ENCODE data around the gene SNN. TPM values are rescaled to one million over a fixed set of nuclear protein-coding genes. Genes with fewer than 3 reads are reported as not detected.

SNN gene
- total and polyA plus RNA-seq, 2 experiments from 2014 or later, result 5.4 to 5.9 TPM

DNA sequence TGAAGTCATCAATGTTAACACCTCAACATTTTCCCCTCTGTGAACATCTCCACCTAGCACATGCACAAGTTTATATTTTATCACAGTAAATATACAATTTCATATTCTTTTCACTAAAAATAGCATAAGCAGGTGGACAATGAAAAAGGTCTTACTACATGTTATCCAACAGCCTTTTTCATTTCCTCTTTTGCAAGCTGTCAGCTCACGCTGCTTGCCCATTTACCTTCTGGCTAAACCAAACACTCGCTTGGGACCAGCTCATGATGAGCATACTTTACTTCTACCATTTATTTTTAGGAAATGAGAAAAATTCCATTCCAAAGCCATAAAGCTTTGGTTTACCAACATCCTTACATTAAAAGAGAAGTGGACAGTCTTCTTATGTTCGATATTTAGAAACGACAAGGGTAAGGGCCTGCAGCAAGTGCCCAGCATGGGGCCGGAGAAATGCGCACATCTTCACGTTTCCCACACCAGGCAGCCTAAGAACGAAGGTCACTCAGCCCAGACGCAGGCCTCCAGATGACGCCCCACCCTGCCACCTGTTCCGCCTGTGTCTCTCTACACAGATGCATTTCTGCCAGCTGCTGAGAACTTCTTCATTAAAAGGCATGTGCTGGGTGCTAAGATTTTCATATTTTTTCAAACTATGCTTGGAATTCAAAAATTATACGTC, 13.9 kb downstream of the SNN start:
- H3K4me2 ChIP-seq (ENCODE audit: unreplicated experiment), result no peak overlapping the region
- WGBS, 2 experiments (ENCODE audit: low coverage in 1 of 2, low lambda C conversion rate in 2 of 2, missing lambda C conversion rate in 2 of 2), result 75 to 81% methylated on average over 12 of the region's 12 CpGs
- in situ Hi-C loops (cut with MboI), result loop anchor here (25.0 kb wide), 1 partner anchor 720 kb away; no protein-coding TSS in a partner anchor

DNA sequence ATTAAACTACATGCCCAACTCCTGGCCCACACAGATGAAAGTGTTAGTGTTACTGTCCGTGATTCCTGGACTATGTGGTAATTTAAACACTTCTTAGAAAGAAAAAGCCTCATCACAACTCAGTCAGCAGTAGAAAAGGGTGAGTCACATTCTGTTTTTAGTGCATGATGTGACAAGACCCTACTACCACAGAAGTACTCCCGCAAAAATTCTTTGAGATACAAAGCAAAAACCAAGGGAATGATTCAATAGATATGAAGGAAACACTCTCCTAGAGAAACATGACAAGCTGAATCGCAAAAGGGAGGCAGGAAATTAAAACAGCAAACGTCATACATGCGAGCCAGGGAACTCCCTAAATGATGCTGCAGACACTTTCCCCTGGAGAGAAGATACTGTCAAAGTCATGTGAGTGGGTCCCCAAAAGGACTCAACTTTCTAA, 14.4 kb downstream of the SNN start:
- in situ Hi-C loops (cut with MboI), result loop anchor here (25.0 kb wide), 1 partner anchor 720 kb away; no protein-coding TSS in a partner anchor
- H3K9ac ChIP-seq, result peak overlapping the region; percentile 54

More for the DNA sequence above, 13.9 kb downstream of the SNN start:
- Histone ChIP-seq H4K20me1 (ENCODE audit: insufficient read depth) (peaks cover 11% of the 10 kb centered on the region; the same call in 1 of the 2 replicates), H3K27ac (peak overlapping the region; percentile 81), H3K9me3 (ENCODE audit: low read depth) (no peaks in the 10 kb centered on the region), H3K36me3 (ENCODE audit: low read depth) (peaks cover 39% of the 10 kb centered on the region), H3K79me2 (ENCODE audit: insufficient read depth) (peaks cover 28% of the 10 kb centered on the region), H3K4me3 (no peak overlapping the region), H3F3A (ENCODE audit: insufficient read depth) (peaks cover 50% of the 10 kb centered on the region), H2AFZ (no peak overlapping the region), H3K27me3 (replicated peaks; ENCODE audit: insufficient read depth) (no peaks in the 10 kb centered on the region), H3K9me2 (ENCODE audit: insufficient read depth) (no peaks in the 10 kb centered on the region), H3K4me1 (ENCODE audit: insufficient read depth) (peaks cover 30% of the 10 kb centered on the region), H3K9ac (peak overlapping the region; percentile 20; the same call in 1 of the 2 replicates)
- TF ChIP-seq EZH2 (IDR thresholded peaks at IDR 0.05; ENCODE audit: insufficient read depth, poor library complexity, severe bottlenecking) (no peak), EZH2phosphoT487 (IDR thresholded peaks at IDR 0.05; ENCODE audit: insufficient read depth, low read depth) (no peak)
- DNase-seq, result no peak

DNA sequence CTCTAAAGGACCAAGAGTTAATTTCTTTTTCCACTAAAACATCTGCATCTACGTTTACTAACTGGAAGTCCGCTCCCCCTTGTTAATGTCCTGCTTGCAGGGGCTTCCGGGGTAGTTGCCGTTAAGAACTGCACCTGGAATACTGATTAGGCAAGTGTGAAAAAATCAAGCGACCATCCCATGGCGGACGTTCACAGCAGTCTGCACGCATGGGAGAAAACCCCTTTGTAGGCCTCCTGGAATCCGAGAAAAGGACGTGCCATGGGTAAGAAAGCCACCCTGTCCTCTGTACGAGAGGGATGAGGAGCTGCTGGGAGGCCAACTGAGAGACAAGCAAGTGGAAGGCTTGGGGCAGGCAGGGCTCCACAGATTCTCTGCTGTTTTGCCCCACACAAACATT, 14.9 kb downstream of the SNN start:
- peak overlapping the region; percentile 28 for H3K4me2 ChIP-seq (ENCODE audit: unreplicated experiment)
- H3F3A ChIP-seq (ENCODE audit: insufficient read depth), result peaks cover 59% of the 10 kb centered on the region
- no peak overlapping the region for H3K4me3 ChIP-seq
- no peaks in the 10 kb centered on the region for H3K27me3 ChIP-seq (replicated peaks; ENCODE audit: insufficient read depth)
- 84 to 88% methylated on average over 11 of the region's 11 CpGs for WGBS, 2 experiments (ENCODE audit: low coverage in 1 of 2, low lambda C conversion rate in 2 of 2, missing lambda C conversion rate in 2 of 2)
- H4K20me1 ChIP-seq (ENCODE audit: insufficient read depth), result peaks cover 11% of the 10 kb centered on the region; the same call in 1 of the 2 replicates
- DNase-seq, result no peak
- peaks cover 49% of the 10 kb centered on the region for H3K36me3 ChIP-seq (ENCODE audit: low read depth)
- no peaks in the 10 kb centered on the region for H3K9me3 ChIP-seq (ENCODE audit: low read depth)
- in situ Hi-C loops (cut with MboI), result loop anchor here (25.0 kb wide), 1 partner anchor 721 kb away; no protein-coding TSS in a partner anchor
- H3K9me2 ChIP-seq (ENCODE audit: insufficient read depth), result no peaks in the 10 kb centered on the region
- no peak overlapping the region for H2AFZ ChIP-seq
- peaks cover 30% of the 10 kb centered on the region for H3K4me1 ChIP-seq (ENCODE audit: insufficient read depth)
- H3K27ac ChIP-seq, result peak overlapping the region; percentile 81
- TF ChIP-seq EZH2 (IDR thresholded peaks at IDR 0.05; ENCODE audit: insufficient read depth, poor library complexity, severe bottlenecking), result no peak
- TF ChIP-seq EZH2phosphoT487 (IDR thresholded peaks at IDR 0.05; ENCODE audit: insufficient read depth, low read depth), result no peak
- H3K79me2 ChIP-seq (ENCODE audit: insufficient read depth), result peaks cover 31% of the 10 kb centered on the region
- H3K9ac ChIP-seq, result peak overlapping the region; percentile 54

More for the DNA sequence above, 14.4 kb downstream of the SNN start:
- 1 to 3% methylated on average over 5 of the region's 5 CpGs for WGBS, 2 experiments (ENCODE audit: low coverage in 1 of 2, low lambda C conversion rate in 2 of 2, missing lambda C conversion rate in 2 of 2)
- H3K4me2 ChIP-seq (ENCODE audit: unreplicated experiment), result peak overlapping the region; percentile 28
- no peak for TF ChIP-seq EZH2phosphoT487 (IDR thresholded peaks at IDR 0.05; ENCODE audit: insufficient read depth, low read depth)
- H3K36me3 ChIP-seq (ENCODE audit: low read depth), result peaks cover 45% of the 10 kb centered on the region
- DNase-seq, result peak; percentile 95
- peaks cover 56% of the 10 kb centered on the region for H3F3A ChIP-seq (ENCODE audit: insufficient read depth)
- H3K27ac ChIP-seq, result peak overlapping the region; percentile 81
- peaks cover 28% of the 10 kb centered on the region for H3K79me2 ChIP-seq (ENCODE audit: insufficient read depth)
- H3K9me3 ChIP-seq (ENCODE audit: low read depth), result no peaks in the 10 kb centered on the region
- no peak overlapping the region for H2AFZ ChIP-seq
- no peak overlapping the region for H3K4me3 ChIP-seq
- no peaks in the 10 kb centered on the region for H3K27me3 ChIP-seq (replicated peaks; ENCODE audit: insufficient read depth)
- H3K4me1 ChIP-seq (ENCODE audit: insufficient read depth), result peaks cover 30% of the 10 kb centered on the region
- no peaks in the 10 kb centered on the region for H3K9me2 ChIP-seq (ENCODE audit: insufficient read depth)
- H4K20me1 ChIP-seq (ENCODE audit: insufficient read depth), result peaks cover 11% of the 10 kb centered on the region; the same call in 1 of the 2 replicates

DNA sequence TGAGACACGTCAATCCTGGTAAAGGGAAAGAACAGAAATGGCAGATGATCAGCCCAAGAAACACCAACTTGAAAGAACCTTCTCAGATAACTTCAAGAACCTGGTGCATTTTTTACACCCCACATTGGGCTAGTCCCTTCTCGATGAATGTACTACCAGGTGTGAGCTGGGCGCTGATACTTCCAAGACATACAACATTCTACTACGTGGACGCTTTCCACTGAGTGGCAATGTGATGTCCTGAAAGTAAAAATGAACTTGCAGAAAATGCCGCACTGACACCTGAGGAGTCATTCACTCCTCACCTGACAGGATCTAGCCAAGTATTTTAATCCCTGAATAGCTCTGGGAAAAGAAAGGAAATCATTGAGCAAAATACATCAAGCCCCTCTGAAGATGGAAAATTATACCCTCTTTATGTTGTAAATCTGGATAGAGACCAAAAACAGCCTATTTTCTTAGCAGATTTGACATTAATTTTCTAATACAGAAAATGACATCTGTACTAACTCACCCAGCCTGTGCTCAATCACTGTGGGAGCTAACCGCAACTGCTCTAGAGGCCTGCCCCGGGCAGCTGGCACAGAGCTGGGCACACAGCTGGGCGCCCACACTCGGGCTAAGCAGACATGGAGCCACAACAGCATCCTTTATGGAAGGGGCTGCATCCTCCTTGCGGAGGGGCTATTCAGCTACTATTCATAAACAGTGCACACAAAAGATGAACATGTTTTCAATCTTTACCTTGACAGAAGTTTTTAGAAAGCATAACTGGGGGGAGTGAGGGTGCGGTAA, 16.2 kb downstream of the SNN start:
- Histone ChIP-seq H3K9ac (no peak overlapping the region), H3K4me2 (ENCODE audit: unreplicated experiment) (no peak overlapping the region), H3K27me3 (replicated peaks; ENCODE audit: insufficient read depth) (no peaks in the 10 kb centered on the region), H3F3A (ENCODE audit: insufficient read depth) (peaks cover 56% of the 10 kb centered on the region), H3K9me3 (ENCODE audit: low read depth) (no peaks in the 10 kb centered on the region), H3K36me3 (ENCODE audit: low read depth) (peaks cover 51% of the 10 kb centered on the region; the same call in 1 of the 2 replicates), H3K9me2 (ENCODE audit: insufficient read depth) (no peaks in the 10 kb centered on the region), H3K4me3 (no peak overlapping the region), H4K20me1 (ENCODE audit: insufficient read depth) (peaks cover 11% of the 10 kb centered on the region), H2AFZ (no peak overlapping the region), H3K27ac (no peak overlapping the region), H3K79me2 (ENCODE audit: insufficient read depth) (peaks cover 38% of the 10 kb centered on the region), H3K4me1 (ENCODE audit: insufficient read depth) (peaks cover 30% of the 10 kb centered on the region)
- 96 to 98% methylated on average over 12 of the region's 12 CpGs for WGBS, 2 experiments (ENCODE audit: low coverage in 1 of 2, low lambda C conversion rate in 2 of 2, missing lambda C conversion rate in 2 of 2)
- in situ Hi-C loops (cut with MboI), result loop anchor here (25.0 kb wide), 1 partner anchor 722 kb away; no protein-coding TSS in a partner anchor
- no peak for DNase-seq
- TF ChIP-seq EZH2 (IDR thresholded peaks at IDR 0.05; ENCODE audit: insufficient read depth, poor library complexity, severe bottlenecking) (no peak), EZH2phosphoT487 (IDR thresholded peaks at IDR 0.05; ENCODE audit: insufficient read depth, low read depth) (no peak)

All from GM23248 (cell line).